Transverse colon (tissue), 4 donors: ENCODE measurements around the gene LYPD6.

Source experiments
- CTCF ChIP-seq, 5 experiments: fragments of 200-600 bp in 3 of 5; fragments of 450-650 bp in 2 of 5; sonication (generic) in 3 of 5; IDR thresholded peaks; 1 replicate in 2 of 5; 2 replicates in 3 of 5; pipeline ENCODE4 v1.5.1; 2016 to 2017; ENCODE audit warnings: antibody characterized with exemption in 5 of 5, inconsistent platforms in 3 of 5, mild to moderate bottlenecking in 2 of 5, moderate library complexity in 1 of 5
- POLR2AphosphoS5 ChIP-seq, 3 donors: sonication (generic); formaldehyde crosslinking; IDR thresholded peaks; one replicate each; pipeline ENCODE4 v1.6.1; 2016; ENCODE audit warnings: antibody characterized with exemption in 3 of 3

DNA sequence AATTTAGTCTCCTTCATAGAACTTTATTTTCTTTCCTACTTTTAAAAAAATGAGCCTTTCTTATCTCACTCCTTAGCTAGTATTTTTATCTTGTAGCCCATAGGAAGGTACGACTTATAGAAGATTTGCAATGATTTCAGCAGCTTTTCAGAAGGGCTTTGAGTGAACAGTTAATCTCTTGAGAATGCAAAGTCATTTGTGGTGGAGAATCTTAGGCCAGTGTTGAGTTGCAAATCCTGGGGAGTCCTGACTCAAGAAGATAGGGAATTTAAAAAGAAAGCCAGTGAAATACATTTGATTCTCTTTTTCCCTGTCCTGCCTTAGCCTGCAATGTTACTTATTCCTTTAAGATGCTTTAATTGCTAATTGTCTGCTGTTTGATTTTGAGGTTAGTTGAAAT lies 33.6 kb downstream of the LYPD6 start:
- TF ChIP-seq CTCF (IDR thresholded peaks at IDR 0.05), result no peak
- TF ChIP-seq POLR2AphosphoS5 (IDR thresholded peaks at IDR 0.05), result no peak
